Effector memory CD4-positive, alpha-beta T cell (primary cell): ENCODE results near the gene HCFC1.

Experiments
- DNase-seq, 3 donors: peaks; one replicate each; pipeline ENCODE4 v3.0.0-alpha.2; 2020
- H3K27ac ChIP-seq: 2 replicates; pipeline ENCODE4 v1.7.0; 2013; ENCODE audit warnings: mild to moderate bottlenecking, low read length, moderate library complexity; ENCODE audit not compliant: insufficient read depth, poor library complexity, severe bottlenecking
- H3K27me3 ChIP-seq: replicated peaks from 2 replicates; pipeline ENCODE4 v1.7.0; 2013; ENCODE audit warnings: mild to moderate bottlenecking, low read length; ENCODE audit not compliant: insufficient read depth, control insufficient read depth, poor library complexity, severe bottlenecking
- H3K36me3 ChIP-seq: 2 replicates; pipeline ENCODE4 v1.7.0; 2013; ENCODE audit warnings: mild to moderate bottlenecking, low read length, moderate library complexity; ENCODE audit not compliant: control insufficient read depth, insufficient read depth
- H3K4me1 ChIP-seq: 2 replicates; pipeline ENCODE4 v1.7.0; 2013; ENCODE audit warnings: low read length, mild to moderate bottlenecking; ENCODE audit not compliant: control insufficient read depth, insufficient read depth, poor library complexity, severe bottlenecking
- H3K4me3 ChIP-seq: 2 replicates; pipeline ENCODE4 v1.7.0; 2013; ENCODE audit warnings: low read length, low read depth, mild to moderate bottlenecking; ENCODE audit not compliant: insufficient read depth, poor library complexity, severe bottlenecking
- H3K9me3 ChIP-seq: 2 replicates; pipeline ENCODE4 v1.7.0; 2013; ENCODE audit warnings: mild to moderate bottlenecking, low read length, moderate library complexity; ENCODE audit not compliant: control insufficient read depth

Gene HCFC1

DNA sequence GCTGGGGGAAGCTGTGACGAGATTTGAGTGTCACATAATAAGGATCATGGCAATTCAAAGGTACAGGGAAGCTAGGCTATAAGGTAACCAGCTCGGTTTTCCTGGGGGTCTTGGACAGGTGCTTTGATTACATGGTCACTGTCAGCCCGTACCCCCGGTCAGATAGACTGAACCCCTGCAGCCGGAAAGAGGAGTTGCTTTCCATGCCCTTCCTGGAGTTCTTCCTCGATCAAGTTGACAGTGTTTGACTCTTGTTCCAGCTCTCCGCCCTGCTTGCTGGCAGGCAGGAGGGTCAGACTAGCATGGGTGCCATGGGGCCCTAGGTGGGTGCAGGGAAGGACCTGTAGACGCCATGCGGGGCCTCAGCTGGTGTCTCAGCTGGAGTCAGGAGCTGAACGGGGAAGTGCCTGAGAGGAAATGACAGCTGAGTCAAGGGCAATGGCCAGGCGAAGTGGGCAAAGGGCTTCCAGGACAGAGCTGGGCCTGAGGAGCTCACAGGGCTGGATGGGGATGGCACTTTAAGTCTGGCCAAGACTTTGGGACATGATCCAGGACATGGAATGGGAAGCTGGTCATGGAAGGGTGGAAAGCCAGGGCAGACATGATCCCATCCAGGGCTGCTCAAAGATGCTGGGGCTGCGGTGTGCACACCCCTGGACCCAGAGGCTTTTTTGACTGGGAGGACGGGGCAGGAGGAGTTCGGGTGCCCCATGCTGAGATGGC is 2.5 kb upstream of the HCFC1 start:
- DNase-seq, result no peak
- Histone ChIP-seq H3K27me3 (no peaks in the 10 kb centered on the region), H3K4me1 (peaks cover 16% of the 10 kb centered on the region), H3K4me3 (no peak overlapping the region), H3K36me3 (no peaks in the 10 kb centered on the region), H3K9me3 (no peaks in the 10 kb centered on the region), H3K27ac (peak overlapping the region; percentile 94)

DNA sequence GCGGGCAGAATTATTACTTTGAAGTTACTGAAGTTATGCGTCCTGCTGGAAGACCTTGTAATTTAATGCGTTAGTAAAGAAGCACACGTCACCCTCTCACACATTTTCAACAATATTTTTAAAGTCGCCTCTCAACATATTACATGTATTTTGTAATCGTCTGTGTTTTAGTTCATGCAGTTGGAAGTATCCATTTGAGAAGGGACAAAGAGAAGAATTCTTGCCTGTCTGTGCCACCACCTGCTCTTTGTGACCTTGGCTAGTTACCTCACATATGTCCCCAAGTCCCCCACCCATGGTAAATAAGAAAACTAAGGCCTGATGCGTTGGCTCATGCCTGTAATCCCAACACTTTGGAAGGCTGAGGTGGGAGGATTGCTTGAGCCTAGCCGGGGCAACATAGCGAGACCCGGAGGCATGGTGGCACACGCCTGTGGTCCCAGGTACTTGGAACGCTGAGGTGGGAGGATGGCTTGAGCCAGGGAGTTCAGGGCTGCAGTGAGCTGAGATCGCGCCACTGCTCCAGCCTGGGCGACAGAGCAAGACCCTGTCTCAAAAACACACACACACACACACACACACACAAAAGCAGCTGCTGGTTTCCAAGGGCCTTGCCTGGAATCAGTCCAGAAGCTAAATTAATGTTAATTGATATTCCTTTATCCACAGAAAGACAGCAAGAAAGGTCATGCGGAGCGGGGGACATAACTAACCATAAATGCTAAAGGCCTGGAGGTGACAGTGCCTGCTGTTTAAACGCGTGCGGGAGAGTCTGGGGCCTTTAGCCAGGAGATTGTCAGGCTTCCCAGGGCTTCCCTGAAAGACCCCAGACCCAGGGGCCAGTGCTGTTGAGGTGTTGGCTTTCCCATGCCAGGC is 1.7 kb upstream of the HCFC1 start:
- no peak for DNase-seq
- Histone ChIP-seq H3K4me1 (peaks cover 18% of the 10 kb centered on the region), H3K27me3 (no peaks in the 10 kb centered on the region), H3K9me3 (no peaks in the 10 kb centered on the region), H3K4me3 (peak overlapping the region; percentile 45), H3K36me3 (no peaks in the 10 kb centered on the region), H3K27ac (peak overlapping the region; percentile 94)

DNA sequence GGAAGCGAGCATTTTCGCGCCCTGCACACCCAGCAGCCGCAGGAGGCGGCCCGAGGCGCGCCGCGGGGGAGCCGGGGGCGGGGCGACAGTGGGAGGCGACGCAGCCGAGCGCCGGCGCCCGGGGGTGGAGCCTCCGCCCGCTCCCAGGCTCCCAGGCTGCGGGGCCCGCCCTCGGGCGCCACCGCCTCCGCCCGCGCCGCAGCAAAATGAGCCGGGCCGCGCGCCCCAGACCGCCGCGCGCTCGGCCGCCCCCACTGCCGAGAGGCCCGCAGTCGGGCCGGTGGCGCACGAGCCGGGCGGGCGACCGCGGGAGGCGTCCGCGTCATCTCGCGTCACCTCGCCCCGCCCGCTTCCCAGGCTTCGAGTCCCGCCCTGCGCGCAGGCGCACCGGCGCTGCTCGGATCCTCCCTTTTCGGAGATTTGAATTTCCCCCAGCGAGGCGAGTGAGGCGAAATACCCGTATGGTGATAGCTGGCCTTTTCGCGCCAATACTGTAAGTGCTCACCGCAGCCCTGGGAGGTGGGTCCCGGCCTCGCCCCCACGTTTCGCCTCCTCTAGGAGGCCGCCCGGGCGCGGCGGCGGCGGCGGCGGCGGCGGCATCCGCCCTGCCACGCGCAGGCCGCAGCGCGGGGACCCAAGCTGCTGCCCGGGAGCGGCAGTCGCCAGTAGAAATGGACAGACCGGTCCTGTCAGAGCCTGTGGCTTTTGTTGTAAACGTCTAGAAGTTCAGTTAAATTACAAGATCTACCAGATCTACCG is 929 bp upstream of the HCFC1 start, which contains the start of gene TMEM187:
Gene TMEM187 (plus strand): TSS at position 387 of the 759 bp plus-strand sequence. CDS start 9,309 bp downstream, outside the sequence.
- H3K27me3 ChIP-seq, result no peaks in the 10 kb centered on the region
- H3K4me1 ChIP-seq, result peaks cover 18% of the 10 kb centered on the region
- peak; percentile 80 to 83 (median 81) for DNase-seq

DNA sequence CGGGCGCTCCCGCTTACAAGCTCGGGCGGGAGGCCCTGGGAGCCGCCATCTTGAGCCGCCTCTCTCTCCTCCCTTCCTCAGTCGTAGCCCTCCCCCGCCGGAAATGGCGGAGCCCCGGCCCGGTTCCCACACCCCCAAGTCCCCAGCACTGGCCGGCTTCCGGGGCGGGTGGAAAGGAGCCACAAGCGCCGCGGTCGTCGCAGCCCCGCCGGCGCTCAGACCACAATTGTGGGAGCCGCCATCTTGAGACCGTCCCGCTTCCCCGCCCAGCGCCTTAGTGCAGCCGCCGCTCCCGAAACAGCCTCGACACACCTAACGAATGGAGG is 531 bp downstream of the HCFC1 start:
- peak; percentile 79 to 85 (median 84) for DNase-seq
- Histone ChIP-seq H3K4me1 (peaks cover 30% of the 10 kb centered on the region), H3K27ac (peak overlapping the region; percentile 94), H3K9me3 (no peaks in the 10 kb centered on the region), H3K27me3 (no peaks in the 10 kb centered on the region), H3K36me3 (no peaks in the 10 kb centered on the region), H3K4me3 (peak overlapping the region; percentile 99)

More for the DNA sequence above, 929 bp upstream of the HCFC1 start, which contains the start of gene TMEM187:
- Histone ChIP-seq H3K4me3 (peak within 1 kb of the TSS; percentile 99), H3K36me3 (no peaks in the 10 kb centered on the region), H3K27ac (peak within 1 kb of the TSS; percentile 94), H3K9me3 (no peaks in the 10 kb centered on the region)

DNA sequence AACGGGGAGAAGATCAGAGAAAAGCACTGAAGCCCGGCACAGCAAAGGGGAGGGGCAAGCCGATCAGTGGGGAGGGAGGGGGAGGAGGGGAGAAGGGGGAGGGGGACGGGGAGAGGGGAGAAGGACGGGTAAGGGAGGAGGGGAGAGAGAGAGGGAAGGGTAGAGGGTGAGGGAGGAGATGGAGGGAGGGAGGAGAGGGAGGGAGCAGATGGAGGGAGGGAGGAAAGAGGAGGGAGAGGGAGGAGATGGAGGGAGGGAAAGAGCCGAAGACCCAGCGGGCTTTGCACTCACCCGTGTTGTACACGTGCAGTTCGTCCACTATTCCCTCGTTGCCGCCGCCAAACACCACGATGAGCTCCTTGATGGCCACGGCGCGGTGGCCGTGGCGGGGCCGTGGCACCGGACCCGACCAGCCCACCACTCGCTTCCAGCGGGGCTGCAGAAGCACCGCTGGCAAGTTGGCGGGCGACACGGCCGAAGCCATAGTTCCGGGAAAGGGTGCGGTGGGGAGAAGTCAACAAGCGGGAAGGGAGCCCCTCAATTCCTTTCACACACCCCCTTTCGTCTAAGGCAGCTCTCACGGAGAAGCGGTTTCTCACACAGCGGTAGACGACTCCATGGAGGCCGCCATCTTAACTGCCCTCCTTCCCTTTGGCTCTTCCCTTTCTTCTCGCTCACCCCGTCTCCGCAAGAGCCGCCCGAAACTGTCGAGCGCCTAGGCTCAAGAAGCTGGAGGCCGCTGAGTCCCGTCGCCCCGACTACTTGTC is 1.1 kb downstream of the HCFC1 start:
- Histone ChIP-seq H3K4me1 (peaks cover 30% of the 10 kb centered on the region), H3K27ac (peak overlapping the region; percentile 94), H3K27me3 (no peaks in the 10 kb centered on the region), H3K9me3 (no peaks in the 10 kb centered on the region), H3K4me3 (peak overlapping the region; percentile 99), H3K36me3 (no peaks in the 10 kb centered on the region)
- DNase-seq, result peak in 2 of 3 donors; percentile 16 to 39

DNA sequence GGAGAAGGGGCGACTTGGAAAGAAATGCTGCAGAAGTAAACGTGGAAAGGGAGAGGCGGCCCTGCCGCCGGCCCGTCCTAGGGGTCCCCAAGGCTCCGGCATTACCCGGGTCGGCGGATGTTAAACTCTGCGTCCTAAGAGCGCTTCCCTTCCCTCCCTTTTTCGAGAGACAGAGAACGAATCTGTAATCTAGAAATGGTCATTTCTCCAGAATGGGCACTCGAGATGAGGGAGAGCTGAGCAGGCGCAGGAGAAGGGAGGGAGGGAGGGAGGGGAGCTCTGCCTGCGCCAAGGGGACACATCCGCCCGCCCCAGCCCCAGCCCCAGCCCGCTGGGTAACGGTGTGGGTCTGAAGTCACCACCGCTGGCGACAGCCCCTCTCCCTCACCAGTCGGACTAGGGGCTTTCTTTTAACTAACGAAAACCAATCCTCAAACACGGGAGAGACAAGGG is 1.7 kb downstream of the HCFC1 start:
- H3K4me1 ChIP-seq, result peaks cover 30% of the 10 kb centered on the region
- no peaks in the 10 kb centered on the region for H3K9me3 ChIP-seq
- peak overlapping the region; percentile 94 for H3K27ac ChIP-seq
- no peak for DNase-seq
- H3K27me3 ChIP-seq, result no peaks in the 10 kb centered on the region
- no peaks in the 10 kb centered on the region for H3K36me3 ChIP-seq
- H3K4me3 ChIP-seq, result peak overlapping the region; percentile 99

DNA sequence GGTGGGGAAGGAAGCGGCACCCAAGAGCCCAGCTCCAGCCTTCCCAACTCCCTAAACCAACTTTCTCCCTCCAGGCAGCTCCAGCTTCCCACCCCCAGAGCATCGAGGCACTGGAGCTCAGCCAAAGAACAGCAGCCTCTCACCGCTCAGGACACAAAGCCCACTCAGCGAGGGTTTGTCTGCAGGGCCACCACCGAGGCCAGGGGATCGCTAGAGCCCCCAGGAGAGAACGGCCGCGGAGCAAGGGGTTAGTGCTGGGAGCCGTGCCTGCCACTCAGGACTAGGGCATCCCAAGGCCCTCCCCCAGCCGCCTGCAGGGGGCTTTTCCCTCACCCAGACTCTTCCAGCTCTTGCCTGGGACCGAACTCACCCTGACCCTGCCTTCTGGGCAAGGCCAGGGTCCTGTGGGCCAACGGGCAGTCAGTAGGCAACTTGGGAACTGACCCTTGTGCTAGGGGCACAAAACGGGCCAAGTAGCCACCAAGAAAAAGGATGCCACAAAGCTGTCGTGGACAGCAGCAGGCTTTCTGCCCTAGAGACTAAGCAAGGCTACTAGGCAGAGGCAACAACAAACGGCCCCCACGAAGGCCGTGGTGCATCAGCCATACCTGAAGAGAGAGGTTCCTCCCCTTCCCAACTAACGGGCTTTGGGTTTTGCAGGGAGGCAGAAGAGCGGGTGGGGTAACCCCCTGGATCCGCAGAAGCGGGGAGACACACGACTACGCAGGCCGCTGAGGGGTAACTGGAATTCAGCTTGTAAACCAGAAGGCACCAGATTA is 2.3 kb downstream of the HCFC1 start:
- Histone ChIP-seq H3K4me3 (peak overlapping the region; percentile 99), H3K27ac (peak overlapping the region; percentile 94), H3K4me1 (peaks cover 24% of the 10 kb centered on the region), H3K9me3 (no peaks in the 10 kb centered on the region), H3K36me3 (peaks cover 2% of the 10 kb centered on the region), H3K27me3 (no peaks in the 10 kb centered on the region)
- DNase-seq, result no peak

DNA sequence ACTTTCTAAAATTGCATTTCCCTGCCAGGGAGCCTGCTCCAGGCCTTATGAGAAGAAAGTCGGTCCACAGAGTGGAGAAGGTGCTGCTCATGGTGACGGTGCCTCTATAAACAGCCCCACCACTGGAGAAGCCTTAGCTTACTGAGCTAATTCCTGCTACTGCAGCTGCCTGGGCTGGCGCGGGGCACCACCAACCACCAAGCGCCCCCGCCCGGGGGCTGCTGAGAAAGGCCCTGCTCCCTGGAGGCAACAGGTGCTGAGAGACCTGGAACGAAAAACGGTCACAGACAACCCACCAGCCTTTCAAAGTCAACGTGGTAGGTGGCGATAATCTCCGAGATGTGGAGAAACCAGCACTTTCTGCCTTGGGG is 2.9 kb downstream of the HCFC1 start:
- Histone ChIP-seq H3K27ac (peak overlapping the region; percentile 94), H3K9me3 (no peaks in the 10 kb centered on the region), H3K4me3 (peak overlapping the region; percentile 99), H3K4me1 (peaks cover 20% of the 10 kb centered on the region), H3K27me3 (no peaks in the 10 kb centered on the region), H3K36me3 (peaks cover 8% of the 10 kb centered on the region)
- DNase-seq, result peak in 1 of 3 donors; percentile 32

DNA sequence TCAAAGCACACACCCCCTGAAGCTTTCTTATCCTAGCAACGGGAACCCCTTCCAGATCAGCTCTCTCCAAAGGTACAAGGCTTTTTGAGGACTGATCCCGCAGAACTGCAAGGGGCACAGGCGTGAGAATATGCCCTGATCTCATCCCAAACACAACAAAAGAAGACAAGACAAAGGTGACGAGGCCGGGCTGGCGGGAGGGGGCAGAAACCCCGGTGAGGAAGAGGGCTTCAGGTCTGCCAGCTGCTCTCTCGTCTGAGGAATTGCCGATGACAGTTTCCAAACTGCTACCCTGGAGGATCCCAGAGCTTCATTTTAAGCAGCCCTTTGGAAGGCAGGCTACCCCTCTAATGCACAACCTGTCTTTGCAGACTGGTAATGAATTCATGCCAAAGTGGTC is 3.4 kb downstream of the HCFC1 start:
- H3K4me1 ChIP-seq, result peaks cover 18% of the 10 kb centered on the region
- peaks cover 13% of the 10 kb centered on the region for H3K36me3 ChIP-seq
- no peaks in the 10 kb centered on the region for H3K27me3 ChIP-seq
- H3K9me3 ChIP-seq, result no peaks in the 10 kb centered on the region
- DNase-seq, result no peak
- peak overlapping the region; percentile 94 for H3K27ac ChIP-seq
- H3K4me3 ChIP-seq, result peak overlapping the region; percentile 99
